Lower leg skin (tissue), 4 donors: ENCODE measurements around the gene GRAMD2A. TPM values are rescaled to one million over a fixed set of nuclear protein-coding genes. Genes with fewer than 3 reads are reported as not detected.

ENCODE experiments used
- DNase-seq, 2 donors: peaks; one replicate each; pipeline ENCODE4 v3.0.0-alpha.2; 2019; ENCODE audit warnings: low spot score in 2 of 2
- H3K4me3 ChIP-seq: fragments of 200-600 bp; sonication (generic); 2 replicates; pipeline ENCODE4 v1.5.1; 2017; ENCODE audit warnings: mild to moderate bottlenecking, low read depth; ENCODE audit not compliant: poor library complexity, severe bottlenecking
- POLR2A ChIP-seq, 2 donors: fragments of 450-650 bp; IDR thresholded peaks; one replicate each; pipeline ENCODE4 v1.6.1; 2016 to 2017; ENCODE audit warnings: antibody characterized with exemption in 2 of 2, mild to moderate bottlenecking in 1 of 2, moderate library complexity in 1 of 2
- WGBS, 2 donors: methylation state at CpG; one replicate each; pipeline ENCODE4 v1.1.5; 2018; 5-methylcytosine and 5-hydroxymethylcytosine counted together
- intact Hi-C: fragments of 100-400 bp; cut with DNase I; formaldehyde crosslinking; loops from one replicate; pipeline ENCODE4 v1.15.0; 2023; ENCODE audit warnings: low total_unique reads
- total RNA-seq, 4 donors: library from RNA; depleted of rRNA; stranded (reverse); fragments of >200 nt; gene quantifications; one replicate each; pipeline ENCODE4 v1.1.0, GENCODE V29; 2016
- TF ChIP-seq, protein P1 (sequence below), 3 donors: fragments of 450-650 bp; IDR thresholded peaks; one replicate each; pipeline ENCODE4 v1.5.1; 2016; ENCODE audit warnings: antibody characterized with exemption in 3 of 3, mild to moderate bottlenecking in 3 of 3, moderate library complexity in 2 of 3

Gene GRAMD2A
- total RNA-seq, 4 donors from 2014 or later = 4.6 to 5.9 (median 5.1) TPM

DNA sequence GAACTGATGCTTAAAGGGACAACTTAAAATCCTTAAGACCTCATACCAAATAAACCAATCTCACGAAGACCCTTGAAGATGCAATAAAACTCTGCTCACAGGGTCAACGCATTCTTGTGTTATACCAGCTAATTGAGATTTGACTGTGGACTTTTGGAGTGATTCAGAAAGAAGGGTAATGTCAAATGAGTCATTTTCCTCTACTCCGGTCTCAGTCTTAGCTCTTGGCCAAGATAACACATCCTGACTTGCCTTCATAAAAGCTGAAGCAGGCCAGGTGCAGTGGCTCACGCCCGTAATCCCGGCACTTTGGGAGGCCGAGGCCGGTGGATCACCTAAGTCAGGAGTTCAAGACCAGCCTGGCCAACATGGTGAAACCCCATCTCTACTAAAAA, 29.6 kb upstream of the GRAMD2A start:
- TF ChIP-seq, protein P1, sequence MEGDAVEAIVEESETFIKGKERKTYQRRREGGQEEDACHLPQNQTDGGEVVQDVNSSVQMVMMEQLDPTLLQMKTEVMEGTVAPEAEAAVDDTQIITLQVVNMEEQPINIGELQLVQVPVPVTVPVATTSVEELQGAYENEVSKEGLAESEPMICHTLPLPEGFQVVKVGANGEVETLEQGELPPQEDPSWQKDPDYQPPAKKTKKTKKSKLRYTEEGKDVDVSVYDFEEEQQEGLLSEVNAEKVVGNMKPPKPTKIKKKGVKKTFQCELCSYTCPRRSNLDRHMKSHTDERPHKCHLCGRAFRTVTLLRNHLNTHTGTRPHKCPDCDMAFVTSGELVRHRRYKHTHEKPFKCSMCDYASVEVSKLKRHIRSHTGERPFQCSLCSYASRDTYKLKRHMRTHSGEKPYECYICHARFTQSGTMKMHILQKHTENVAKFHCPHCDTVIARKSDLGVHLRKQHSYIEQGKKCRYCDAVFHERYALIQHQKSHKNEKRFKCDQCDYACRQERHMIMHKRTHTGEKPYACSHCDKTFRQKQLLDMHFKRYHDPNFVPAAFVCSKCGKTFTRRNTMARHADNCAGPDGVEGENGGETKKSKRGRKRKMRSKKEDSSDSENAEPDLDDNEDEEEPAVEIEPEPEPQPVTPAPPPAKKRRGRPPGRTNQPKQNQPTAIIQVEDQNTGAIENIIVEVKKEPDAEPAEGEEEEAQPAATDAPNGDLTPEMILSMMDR (IDR thresholded peaks at IDR 0.05) = no peak
- no peak for TF ChIP-seq POLR2A (IDR thresholded peaks at IDR 0.05)
- no peak overlapping the region for H3K4me3 ChIP-seq
- intact Hi-C loops = no loop called here
- DNase-seq = no peak
- WGBS, 2 donors = 35 to 44% methylated on average over 8 of the region's 8 CpGs

GRCh38 chr15:72223278-72223677, 25.7 kb upstream of the GRAMD2A start:
- TF ChIP-seq, protein P1 (IDR thresholded peaks at IDR 0.05) = no peak
- no peak for TF ChIP-seq POLR2A (IDR thresholded peaks at IDR 0.05)
- no peak overlapping the region for H3K4me3 ChIP-seq
- WGBS, 2 donors = 84 to 86% methylated on average over 10 of the region's 10 CpGs
- intact Hi-C loops = no loop called here
- DNase-seq = no peak

- intact Hi-C loops = no loop called here
- no peak for TF ChIP-seq POLR2A (IDR thresholded peaks at IDR 0.05)
- TF ChIP-seq, protein P1 (IDR thresholded peaks at IDR 0.05) = no peak
- DNase-seq = peak; percentile 71 to 89
- 40 to 54% methylated on average over 4 of the region's 4 CpGs for WGBS, 2 donors
- no peak overlapping the region for H3K4me3 ChIP-seq
Measured at GRCh38 chr15:72222393-72222792, 24.8 kb upstream of the GRAMD2A start.

GRCh38 chr15:72220687-72221086, 23.1 kb upstream of the GRAMD2A start:
- no peak for TF ChIP-seq POLR2A (IDR thresholded peaks at IDR 0.05)
- TF ChIP-seq, protein P1 (IDR thresholded peaks at IDR 0.05) = no peak
- H3K4me3 ChIP-seq = no peak overlapping the region
- intact Hi-C loops = no loop called here
- WGBS, 2 donors = 63 to 69% methylated on average over 1 of the region's 1 CpG
- no peak for DNase-seq

GRCh38 chr15:72217216-72217615, 19.6 kb upstream of the GRAMD2A start:
- no peak overlapping the region for H3K4me3 ChIP-seq
- DNase-seq = no peak
- 74 to 79% methylated on average over 4 of the region's 4 CpGs for WGBS, 2 donors
- intact Hi-C loops = no loop called here
- no peak for TF ChIP-seq POLR2A (IDR thresholded peaks at IDR 0.05)
- TF ChIP-seq, protein P1 (IDR thresholded peaks at IDR 0.05) = no peak

DNA sequence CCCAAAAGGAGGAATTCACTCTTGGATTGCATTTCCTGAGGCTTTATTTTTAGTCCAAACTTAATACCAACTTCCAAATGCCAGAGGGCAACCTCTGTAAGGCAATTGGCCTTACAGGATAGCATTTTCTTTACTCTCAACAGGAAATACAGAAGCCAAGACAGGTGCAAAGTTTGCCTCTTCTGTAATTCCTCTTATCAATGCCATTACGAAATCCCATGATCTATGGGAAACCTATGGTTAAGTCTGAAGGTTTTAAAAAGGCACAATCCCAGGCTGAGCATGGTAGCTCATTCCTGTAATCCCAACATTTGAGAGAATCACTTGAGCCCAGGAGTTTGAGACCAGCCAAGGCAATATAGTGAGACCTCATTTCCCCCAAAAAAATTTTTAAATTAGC, 18.5 kb upstream of the GRAMD2A start:
- WGBS, 2 donors = 80 to 96% methylated on average over 1 of the region's 1 CpG
- no peak for DNase-seq
- intact Hi-C loops = no loop called here
- H3K4me3 ChIP-seq = no peak overlapping the region
- no peak for TF ChIP-seq POLR2A (IDR thresholded peaks at IDR 0.05)
- TF ChIP-seq, protein P1 (IDR thresholded peaks at IDR 0.05) = no peak
